ENCODE results near the gene SLC18A3.

SLC18A3 gene

DNA sequence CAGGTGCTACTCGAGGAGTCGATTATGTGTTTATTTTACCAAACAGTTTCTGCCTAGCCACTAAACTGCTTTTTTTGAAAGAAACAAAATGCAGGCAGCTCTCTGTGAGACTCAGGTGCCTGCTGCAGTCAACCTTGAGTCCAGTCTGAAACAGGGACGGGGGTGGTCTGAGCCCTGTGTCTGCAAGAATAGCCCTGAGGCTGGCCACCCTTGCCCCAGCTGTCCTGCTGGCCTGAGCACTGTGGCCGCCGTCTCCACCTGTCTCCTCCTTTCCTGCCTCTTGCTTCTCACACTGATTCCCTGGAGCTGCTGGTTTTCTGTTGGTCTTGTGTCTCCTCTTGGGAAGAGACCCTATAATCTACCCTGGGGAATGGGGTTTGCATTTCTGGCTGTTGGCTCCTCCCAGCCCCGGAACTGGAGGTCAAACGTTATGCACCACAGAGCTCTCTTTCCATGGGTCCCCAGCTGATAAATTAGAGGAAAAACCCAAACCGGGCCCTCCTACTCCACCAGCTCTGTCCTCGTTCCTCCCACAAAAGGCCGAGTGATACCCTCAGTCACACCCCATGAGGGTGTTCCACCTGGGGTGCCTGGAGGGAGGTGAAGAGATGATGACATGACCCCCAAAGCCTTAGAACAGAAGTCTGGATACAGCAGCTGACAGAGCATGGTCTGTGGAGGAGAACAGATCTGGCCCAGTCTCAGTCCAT, 15.0 kb upstream of the SLC18A3 start:
- DNase-seq (ENCODE audit: low read depth) = no peak
- H3K4me3 ChIP-seq (replicated peaks; ENCODE audit: low read depth, low read length) = no peak overlapping the region
- TF ChIP-seq, protein P1, sequence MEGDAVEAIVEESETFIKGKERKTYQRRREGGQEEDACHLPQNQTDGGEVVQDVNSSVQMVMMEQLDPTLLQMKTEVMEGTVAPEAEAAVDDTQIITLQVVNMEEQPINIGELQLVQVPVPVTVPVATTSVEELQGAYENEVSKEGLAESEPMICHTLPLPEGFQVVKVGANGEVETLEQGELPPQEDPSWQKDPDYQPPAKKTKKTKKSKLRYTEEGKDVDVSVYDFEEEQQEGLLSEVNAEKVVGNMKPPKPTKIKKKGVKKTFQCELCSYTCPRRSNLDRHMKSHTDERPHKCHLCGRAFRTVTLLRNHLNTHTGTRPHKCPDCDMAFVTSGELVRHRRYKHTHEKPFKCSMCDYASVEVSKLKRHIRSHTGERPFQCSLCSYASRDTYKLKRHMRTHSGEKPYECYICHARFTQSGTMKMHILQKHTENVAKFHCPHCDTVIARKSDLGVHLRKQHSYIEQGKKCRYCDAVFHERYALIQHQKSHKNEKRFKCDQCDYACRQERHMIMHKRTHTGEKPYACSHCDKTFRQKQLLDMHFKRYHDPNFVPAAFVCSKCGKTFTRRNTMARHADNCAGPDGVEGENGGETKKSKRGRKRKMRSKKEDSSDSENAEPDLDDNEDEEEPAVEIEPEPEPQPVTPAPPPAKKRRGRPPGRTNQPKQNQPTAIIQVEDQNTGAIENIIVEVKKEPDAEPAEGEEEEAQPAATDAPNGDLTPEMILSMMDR (IDR thresholded peaks at IDR 0.05; ENCODE audit: low read length, missing control alignments) = no peak

DNA sequence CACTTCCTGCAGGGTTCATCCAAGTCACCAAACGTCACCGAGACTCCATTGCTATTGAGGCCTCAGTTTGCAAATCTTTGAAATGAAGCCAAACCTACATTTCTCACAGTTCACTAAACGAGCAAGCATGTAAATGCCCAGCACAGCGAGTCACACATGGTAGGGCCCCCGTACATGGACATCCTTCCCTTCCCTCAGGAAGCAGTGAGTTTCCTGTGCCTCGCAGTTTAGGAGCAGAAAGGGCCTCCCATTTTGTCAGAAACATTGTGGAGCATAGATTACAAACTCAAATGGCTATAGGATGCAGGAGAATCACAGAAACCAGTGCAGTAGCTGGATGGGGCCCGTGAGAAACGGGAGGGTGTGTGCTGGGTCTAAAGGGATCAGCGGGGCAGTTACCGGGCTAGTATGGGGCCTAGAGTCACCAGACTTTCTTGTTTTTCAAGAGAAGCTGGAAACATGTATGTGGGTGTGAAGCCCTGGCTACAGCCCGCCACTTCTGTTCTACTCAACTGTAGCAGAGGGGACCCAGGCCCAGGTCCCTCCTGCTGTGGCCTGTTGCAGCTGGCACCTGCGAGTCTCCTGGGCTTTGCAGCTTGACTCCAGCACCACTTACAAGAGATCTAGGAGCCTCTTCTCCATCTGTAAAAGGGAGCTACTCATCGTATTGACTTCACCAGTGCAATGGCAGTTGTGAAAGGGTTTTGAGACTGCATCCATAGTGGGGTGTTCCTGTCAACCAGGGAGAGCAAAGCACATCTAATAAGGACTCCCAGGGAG, 14.2 kb upstream of the SLC18A3 start:
- DNase-seq (ENCODE audit: low read depth) = peak; percentile 23
- TF ChIP-seq, protein P1 (IDR thresholded peaks at IDR 0.05; ENCODE audit: low read length, missing control alignments) = no peak

DNA sequence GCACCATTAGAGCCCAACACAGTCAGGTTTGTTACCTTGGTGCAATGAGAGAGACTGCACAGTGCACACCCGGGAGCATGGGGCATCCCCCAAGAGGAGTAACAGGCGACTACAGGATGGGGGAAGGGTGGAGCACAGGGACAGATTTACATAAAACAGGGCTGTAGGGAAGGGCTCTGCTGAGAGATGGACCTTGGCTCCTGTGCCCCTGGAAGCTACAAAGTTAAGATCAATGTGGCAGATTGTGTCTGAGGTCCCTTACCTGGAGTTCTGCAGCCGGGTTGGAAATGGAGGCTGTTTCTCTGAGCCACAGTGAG, 13.7 kb upstream of the SLC18A3 start:
- TF ChIP-seq, protein P1 (IDR thresholded peaks at IDR 0.05; ENCODE audit: low read length, missing control alignments) = no peak
- no peak overlapping the region for H3K4me3 ChIP-seq (replicated peaks; ENCODE audit: low read depth, low read length)
- DNase-seq (ENCODE audit: low read depth) = no peak

More for the DNA sequence above, 14.2 kb upstream of the SLC18A3 start:
- H3K4me3 ChIP-seq (replicated peaks; ENCODE audit: low read depth, low read length) = no peak overlapping the region

DNA sequence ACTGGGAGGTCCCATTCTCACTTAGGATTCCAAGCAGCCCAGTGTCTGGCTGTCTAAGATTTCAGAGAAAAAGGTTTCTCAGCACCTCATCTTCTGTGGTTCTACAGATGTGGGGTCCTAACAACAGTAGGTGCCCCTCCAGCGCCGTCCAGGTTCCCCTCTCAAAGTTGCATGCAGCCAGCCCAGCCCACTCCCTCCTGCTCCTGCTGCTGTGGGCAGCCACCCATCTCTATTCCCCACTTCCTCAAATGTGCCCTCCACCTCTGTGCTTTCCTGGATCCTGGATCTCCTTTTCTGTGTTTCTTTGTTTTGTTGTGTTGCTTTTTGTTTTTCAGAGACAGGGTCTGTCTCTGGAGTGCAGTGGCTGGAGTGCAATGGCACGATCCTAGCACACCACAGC, 13.3 kb upstream of the SLC18A3 start:
- TF ChIP-seq, protein P1 (IDR thresholded peaks at IDR 0.05; ENCODE audit: low read length, missing control alignments) = no peak
- no peak for DNase-seq (ENCODE audit: low read depth)
- H3K4me3 ChIP-seq (replicated peaks; ENCODE audit: low read depth, low read length) = no peak overlapping the region

DNA sequence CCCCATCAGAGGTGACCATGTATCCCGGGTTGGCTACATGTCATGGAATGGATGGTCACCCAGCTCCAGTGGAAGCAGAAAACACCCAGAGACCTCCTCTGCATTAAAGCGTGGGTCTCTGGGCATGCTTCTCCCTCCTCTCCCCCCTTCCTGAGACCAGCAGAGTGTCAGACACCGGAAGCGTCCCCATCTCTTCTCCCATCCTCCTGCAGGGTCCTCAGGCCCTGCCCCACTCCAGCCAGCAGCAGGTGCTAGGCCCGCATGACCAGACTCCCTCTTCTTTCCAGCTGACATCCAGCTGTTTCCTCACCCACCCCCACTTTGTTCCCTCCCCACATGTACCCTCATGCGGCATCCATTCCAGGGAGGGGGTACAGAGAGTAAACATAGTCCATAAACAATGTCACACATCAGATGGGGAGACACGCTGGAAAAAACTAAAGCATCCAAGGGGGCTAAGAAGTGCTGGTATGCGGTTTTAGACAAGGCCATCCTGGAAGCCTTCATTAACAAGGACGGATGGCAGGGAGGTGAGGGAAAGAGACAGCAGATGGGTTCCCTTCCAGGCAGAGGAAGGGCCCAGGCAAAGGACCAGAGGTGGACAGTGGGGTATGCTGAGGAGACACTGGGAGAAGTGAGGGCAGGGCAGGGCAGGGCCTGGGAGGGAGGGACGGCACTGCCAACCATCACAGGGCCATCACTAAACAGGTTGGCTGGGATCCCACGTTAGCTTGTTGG, 12.5 kb upstream of the SLC18A3 start:
- no peak for DNase-seq (ENCODE audit: low read depth)
- H3K4me3 ChIP-seq (replicated peaks; ENCODE audit: low read depth, low read length) = no peak overlapping the region
- TF ChIP-seq, protein P1 (IDR thresholded peaks at IDR 0.05; ENCODE audit: low read length, missing control alignments) = no peak

DNA sequence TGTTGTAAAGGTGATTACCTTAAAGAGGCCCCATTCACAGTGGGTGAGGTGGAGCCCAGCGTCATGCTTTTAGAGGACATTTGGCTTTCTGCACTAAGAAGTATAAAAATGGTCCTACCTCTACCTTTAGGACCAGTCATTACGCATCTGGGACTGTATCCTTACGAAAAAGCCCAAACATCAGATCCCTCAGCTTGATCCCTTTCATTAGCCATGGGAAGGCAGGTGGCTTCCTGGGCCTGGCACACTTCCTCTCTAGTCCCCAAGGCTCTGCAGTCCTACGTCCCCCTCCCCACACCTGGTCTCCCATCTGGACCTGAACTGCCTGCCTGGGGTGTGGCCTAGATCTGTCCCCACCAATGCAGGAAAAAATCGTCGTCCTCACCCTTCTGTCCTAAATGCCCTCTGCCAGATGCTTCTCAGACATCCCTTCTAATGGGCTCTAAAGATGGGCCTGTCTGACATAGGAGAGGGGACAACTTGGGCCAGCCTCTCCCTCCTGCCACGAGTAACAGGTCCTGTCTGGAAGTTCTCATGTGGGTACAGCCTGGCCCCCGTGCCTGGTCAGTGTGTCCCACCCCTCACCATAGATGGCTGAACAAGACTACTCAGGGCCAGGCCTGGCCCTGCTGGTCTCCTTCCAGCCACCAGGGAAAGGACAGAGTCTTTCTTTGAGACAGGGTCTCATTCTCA, 11.8 kb upstream of the SLC18A3 start:
- TF ChIP-seq, protein P1 (IDR thresholded peaks at IDR 0.05; ENCODE audit: low read length, missing control alignments) = no peak
- no peak for DNase-seq (ENCODE audit: low read depth)
- no peak overlapping the region for H3K4me3 ChIP-seq (replicated peaks; ENCODE audit: low read depth, low read length)
